Kidney epithelial cell (primary cell): Measurements from ENCODE around the gene GRK7. TPM values are rescaled to one million over a fixed set of nuclear protein-coding genes. Genes with fewer than 3 reads are reported as not detected.

Experiments
- DNase-seq: peaks from one replicate; pipeline ENCODE4 v3.0.0-alpha.2; 2010; ENCODE audit warnings: low read depth
- H3K27me3 ChIP-seq: 2 replicates; pipeline ENCODE4 v1.6.0; 2011; ENCODE audit warnings: low read length; ENCODE audit not compliant: control insufficient read depth, insufficient read depth
- H3K36me3 ChIP-seq: 2 replicates; pipeline ENCODE4 v1.5.1; 2011; ENCODE audit warnings: low read length; ENCODE audit not compliant: control insufficient read depth, insufficient read depth
- H3K4me3 ChIP-seq: 2 replicates; pipeline ENCODE4 v1.5.1; 2011; ENCODE audit warnings: low read depth, mild to moderate bottlenecking, control low read depth, low read length
- total RNA-seq: library from RNA; depleted of rRNA; stranded (reverse); fragments of >200 nt; gene quantifications from 2 replicates; pipeline ENCODE4 v1.2.3, GENCODE V29; 2015
- TF ChIP-seq, protein P1 (sequence below): IDR thresholded peaks from 2 replicates; pipeline ENCODE4 v1.5.1; 2011; ENCODE audit warnings: mild to moderate bottlenecking, moderate library complexity, low read length, control low read depth, inconsistent platforms; ENCODE audit not compliant: insufficient read depth, poor library complexity, severe bottlenecking

The GRK7 gene
- total RNA-seq, 1 donor from 2014 or later: not detected

DNA sequence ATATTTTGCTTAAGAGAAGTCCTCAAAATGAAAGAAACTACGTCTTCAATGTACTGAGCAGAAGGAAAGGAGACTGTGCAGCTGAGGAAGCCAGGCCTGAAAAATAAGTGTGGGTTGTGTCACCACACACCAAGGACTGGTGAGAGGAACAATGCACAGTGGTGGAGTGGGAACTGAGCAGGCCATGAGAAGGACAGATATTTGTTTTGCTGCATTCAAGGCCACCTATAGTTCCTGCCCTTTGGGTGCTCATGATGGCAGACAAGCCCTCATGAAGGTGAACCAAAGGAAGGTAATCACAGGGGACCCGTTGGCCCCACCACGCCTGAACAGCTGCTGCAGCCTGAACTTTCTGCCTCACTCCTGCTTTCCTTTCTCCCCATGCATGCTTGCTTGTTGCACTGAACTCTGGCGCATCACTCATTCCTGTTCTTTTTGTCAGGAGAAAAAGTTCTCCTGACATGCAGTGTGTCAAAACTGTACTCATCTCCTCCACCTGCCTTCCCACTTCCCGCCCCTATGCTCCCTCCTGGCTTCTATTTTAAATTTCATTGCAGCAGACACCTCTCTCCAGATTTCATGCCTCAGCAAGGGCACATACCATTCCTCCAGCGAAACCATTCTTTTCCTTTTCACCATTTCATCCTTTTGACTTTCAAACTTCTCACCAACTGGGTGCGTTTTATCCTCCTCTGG is 27.3 kb upstream of the GRK7 start:
- no peak for DNase-seq
- TF ChIP-seq, protein P1, sequence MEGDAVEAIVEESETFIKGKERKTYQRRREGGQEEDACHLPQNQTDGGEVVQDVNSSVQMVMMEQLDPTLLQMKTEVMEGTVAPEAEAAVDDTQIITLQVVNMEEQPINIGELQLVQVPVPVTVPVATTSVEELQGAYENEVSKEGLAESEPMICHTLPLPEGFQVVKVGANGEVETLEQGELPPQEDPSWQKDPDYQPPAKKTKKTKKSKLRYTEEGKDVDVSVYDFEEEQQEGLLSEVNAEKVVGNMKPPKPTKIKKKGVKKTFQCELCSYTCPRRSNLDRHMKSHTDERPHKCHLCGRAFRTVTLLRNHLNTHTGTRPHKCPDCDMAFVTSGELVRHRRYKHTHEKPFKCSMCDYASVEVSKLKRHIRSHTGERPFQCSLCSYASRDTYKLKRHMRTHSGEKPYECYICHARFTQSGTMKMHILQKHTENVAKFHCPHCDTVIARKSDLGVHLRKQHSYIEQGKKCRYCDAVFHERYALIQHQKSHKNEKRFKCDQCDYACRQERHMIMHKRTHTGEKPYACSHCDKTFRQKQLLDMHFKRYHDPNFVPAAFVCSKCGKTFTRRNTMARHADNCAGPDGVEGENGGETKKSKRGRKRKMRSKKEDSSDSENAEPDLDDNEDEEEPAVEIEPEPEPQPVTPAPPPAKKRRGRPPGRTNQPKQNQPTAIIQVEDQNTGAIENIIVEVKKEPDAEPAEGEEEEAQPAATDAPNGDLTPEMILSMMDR: no peak
- H3K27me3 ChIP-seq: no peaks in the 10 kb centered on the region

DNA sequence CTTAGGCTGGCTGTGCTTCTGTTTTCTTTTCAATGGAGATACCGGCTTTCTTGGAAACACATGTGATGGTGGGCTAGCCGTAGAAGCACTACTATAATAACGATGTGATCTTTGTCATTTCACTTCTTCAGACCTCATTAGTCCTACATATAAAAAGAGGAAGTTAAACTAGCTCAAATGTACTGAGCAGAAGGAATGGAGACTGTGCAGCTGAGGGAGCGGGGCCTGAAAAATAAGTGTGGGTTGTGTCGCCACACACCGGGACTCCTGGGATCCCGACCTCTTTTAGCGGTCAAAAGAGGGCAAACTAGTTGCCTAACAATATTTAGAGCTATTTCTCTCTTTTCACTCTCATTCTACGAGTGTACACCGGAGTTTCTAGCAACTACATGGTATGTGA is 26.1 kb upstream of the GRK7 start:
- TF ChIP-seq, protein P1: no peak
- Histone ChIP-seq H3K4me3 (no peak overlapping the region), H3K36me3 (no peaks in the 10 kb centered on the region), H3K27me3 (no peaks in the 10 kb centered on the region)
- no peak for DNase-seq

More for the DNA sequence above, 27.3 kb upstream of the GRK7 start:
- H3K4me3 ChIP-seq: no peak overlapping the region
- no peaks in the 10 kb centered on the region for H3K36me3 ChIP-seq

DNA sequence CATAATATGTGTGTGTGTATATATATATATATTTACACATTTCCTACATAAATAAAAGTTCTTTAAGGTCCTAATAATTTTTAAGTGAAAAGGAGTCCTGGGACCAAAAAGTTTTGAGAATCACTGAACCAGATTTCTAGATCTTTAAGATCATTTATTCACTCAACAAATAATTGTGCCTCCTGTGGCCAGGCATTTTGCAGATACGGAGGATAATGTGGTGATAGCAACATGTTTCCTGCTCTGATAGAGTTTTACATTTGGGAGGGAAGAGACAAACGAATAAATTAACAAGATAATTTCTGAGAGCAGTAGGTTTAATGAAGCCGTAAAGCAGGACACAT is 25.6 kb upstream of the GRK7 start:
- TF ChIP-seq, protein P1: no peak
- H3K36me3 ChIP-seq: no peaks in the 10 kb centered on the region
- H3K4me3 ChIP-seq: peak overlapping the region; percentile 25
- DNase-seq: no peak
- no peaks in the 10 kb centered on the region for H3K27me3 ChIP-seq

DNA sequence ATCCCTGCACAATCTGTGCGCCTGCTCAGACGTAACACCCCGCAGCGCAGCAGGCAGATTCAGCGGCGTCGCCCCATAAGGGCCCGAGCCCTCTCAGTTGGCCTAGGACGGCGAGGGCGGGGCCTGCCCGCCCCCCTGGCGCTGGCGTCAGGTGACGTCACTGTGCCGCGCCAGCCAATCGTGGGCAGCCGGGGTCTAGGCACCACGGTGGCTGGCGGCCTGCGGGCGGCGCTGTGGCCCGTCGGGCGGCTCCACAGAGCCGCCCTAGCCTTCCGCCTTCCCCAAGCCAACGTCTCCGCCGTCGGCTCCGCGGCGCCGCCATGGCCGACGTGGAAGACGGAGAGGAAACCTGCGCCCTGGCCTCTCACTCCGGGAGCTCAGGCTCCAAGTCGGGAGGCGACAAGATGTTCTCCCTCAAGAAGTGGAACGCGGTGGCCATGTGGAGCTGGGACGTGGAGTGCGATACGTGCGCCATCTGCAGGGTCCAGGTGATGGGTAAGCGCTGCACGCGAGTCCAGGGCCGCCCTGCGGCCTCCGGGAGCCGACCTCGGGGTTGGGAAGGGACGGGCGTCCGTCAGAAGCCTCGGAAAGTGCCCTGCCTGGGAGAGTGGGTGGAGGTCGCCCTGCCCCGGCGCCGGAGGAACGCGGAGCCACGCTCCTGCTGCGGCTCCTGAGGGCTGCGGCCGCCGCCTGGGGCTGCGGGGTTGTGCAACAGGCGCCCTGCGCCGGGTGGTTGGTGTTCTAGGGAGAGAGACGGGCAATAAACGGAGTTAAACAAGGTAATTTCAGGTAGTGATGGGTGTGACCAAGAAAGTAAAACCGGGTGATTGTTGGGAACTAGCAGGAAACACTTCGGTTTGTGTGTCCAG is 25.0 kb upstream of the GRK7 start, which contains the start of gene RNF7:
TSS of gene RNF7 (plus strand) at position 277 of the 869 bp plus-strand sequence. CDS start at position 321, 44 bp downstream.
- peak; percentile 65 for DNase-seq
- Histone ChIP-seq H3K4me3 (peak within 1 kb of the TSS; percentile 96), H3K27me3 (no peaks in the 10 kb centered on the region), H3K36me3 (no peaks in the 10 kb centered on the region)
- TF ChIP-seq, protein P1: peak; percentile 19

DNA sequence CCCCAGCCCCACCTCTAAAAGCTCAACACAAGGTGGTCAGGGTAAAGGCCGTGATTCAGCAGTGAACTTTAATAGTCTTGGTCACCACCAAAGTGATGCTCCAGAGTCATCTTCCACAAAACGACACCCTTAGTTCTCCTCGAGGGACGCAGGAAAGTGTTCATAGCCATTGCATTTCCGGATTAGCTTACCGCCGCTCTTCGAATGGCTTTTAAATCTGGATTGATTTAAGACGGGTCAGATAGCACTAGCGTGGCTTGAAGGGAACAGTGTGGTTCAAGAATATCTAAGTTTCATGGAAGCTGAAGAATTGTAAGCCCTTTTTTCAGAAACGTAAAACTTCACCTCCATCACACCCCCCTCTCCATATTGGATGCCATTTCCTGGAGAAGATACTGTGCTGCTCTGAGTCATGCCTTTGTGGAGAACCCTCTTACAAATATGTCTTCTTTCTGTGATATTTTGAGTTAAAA is 24.3 kb upstream of the GRK7 start:
- no peak for DNase-seq
- TF ChIP-seq, protein P1: no peak
- Histone ChIP-seq H3K27me3 (no peaks in the 10 kb centered on the region), H3K4me3 (peak overlapping the region; percentile 96), H3K36me3 (no peaks in the 10 kb centered on the region)
